ENCODE measurements around the gene OR2T29.
"Not testable (repeated sequence)": the region's sequence is repeated elsewhere in the genome, so short reads cannot be mapped to it uniquely, and the experiment has no call there.

The OR2T29 gene

GRCh38 chr1:248521856-248522255 lies 40.7 kb downstream of the OR2T29 start:
- TF ChIP-seq FOXM1 (IDR thresholded peaks at IDR 0.05; ENCODE audit: borderline replicate concordance, low read depth) (no peak), TCF12 (IDR thresholded peaks at IDR 0.05; ENCODE audit: low read depth) (no peak), EGR1 (IDR thresholded peaks at IDR 0.05) (no peak), TAF1 (IDR thresholded peaks at IDR 0.05; ENCODE audit: low read depth) (no peak), CEBPB (IDR thresholded peaks at IDR 0.05) (no peak), CREB1 (IDR thresholded peaks at IDR 0.05; ENCODE audit: low read depth) (no peak), YY1 (IDR thresholded peaks at IDR 0.05; ENCODE audit: low read depth) (no peak), NFIC (IDR thresholded peaks at IDR 0.05) (no peak), TEAD4 (IDR thresholded peaks at IDR 0.05) (no peak), EP300 (IDR thresholded peaks at IDR 0.05; ENCODE audit: borderline replicate concordance) (no peak), RAD21 (IDR thresholded peaks at IDR 0.05; ENCODE audit: low read depth) (no peak)
- TF ChIP-seq, protein P1, sequence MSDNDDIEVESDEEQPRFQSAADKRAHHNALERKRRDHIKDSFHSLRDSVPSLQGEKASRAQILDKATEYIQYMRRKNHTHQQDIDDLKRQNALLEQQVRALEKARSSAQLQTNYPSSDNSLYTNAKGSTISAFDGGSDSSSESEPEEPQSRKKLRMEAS (IDR thresholded peaks at IDR 0.05) = no peak
- TF ChIP-seq, protein P2, sequence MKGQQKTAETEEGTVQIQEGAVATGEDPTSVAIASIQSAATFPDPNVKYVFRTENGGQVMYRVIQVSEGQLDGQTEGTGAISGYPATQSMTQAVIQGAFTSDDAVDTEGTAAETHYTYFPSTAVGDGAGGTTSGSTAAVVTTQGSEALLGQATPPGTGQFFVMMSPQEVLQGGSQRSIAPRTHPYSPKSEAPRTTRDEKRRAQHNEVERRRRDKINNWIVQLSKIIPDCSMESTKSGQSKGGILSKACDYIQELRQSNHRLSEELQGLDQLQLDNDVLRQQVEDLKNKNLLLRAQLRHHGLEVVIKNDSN (IDR thresholded peaks at IDR 0.05) = no peak

- TF ChIP-seq, protein P2 (IDR thresholded peaks at IDR 0.05) = not testable (repeated sequence)
- TF ChIP-seq TEAD4 (IDR thresholded peaks at IDR 0.05); TAF1 (IDR thresholded peaks at IDR 0.05; ENCODE audit: low read depth): not testable (repeated sequence)
Observed at GRCh38 chr1:248507773-248508172, 54.8 kb downstream of the OR2T29 start, which contains the start of gene OR2G6. Gene OR2G6, plus strand, starts transcription at chr1:248508073. Its CDS starts 13,574 bp downstream, at chr1:248521647.
